ENCODE measurements around the gene RBBP8. TPM values are rescaled to one million over a fixed set of nuclear protein-coding genes. Genes with fewer than 3 reads are reported as not detected.

Gene RBBP8
- polyA plus RNA-seq, 1 donor from 2014 or later, result 19.5 TPM

- Histone ChIP-seq H3K79me2 (replicated peaks; ENCODE audit: insufficient read depth, low read length) (no peaks in the 10 kb centered on the region), H3K9me2 (ENCODE audit: insufficient read depth, low read length) (no peaks in the 10 kb centered on the region), H4K20me1 (ENCODE audit: insufficient read depth) (no peaks in the 10 kb centered on the region), H3K27me3 (ENCODE audit: insufficient read depth, low read depth, low read length) (no peaks in the 10 kb centered on the region), H3K9ac (ENCODE audit: low read length) (no peak overlapping the region), H3K36me3 (ENCODE audit: insufficient read depth, low read length) (no peaks in the 10 kb centered on the region), H3K4me2 (ENCODE audit: low read length) (no peak overlapping the region), H3K9me3 (ENCODE audit: low read length) (no peaks in the 10 kb centered on the region), H3K27ac (ENCODE audit: low read length) (no peak overlapping the region), H3F3A (ENCODE audit: insufficient read depth, low read length, poor library complexity, severe bottlenecking) (no peaks in the 10 kb centered on the region), H3K4me3 (ENCODE audit: low read length) (no peak overlapping the region), H2AFZ (ENCODE audit: low read depth, low read length) (no peak overlapping the region)
- TF ChIP-seq EP300 (conservative IDR thresholded peaks at IDR 0.05; ENCODE audit: poor library complexity, severe bottlenecking), result no peak
- no peak for TF ChIP-seq POLR2AphosphoS5 (IDR thresholded peaks at IDR 0.05)
- no peak for TF ChIP-seq EZH2 (IDR thresholded peaks at IDR 0.05; ENCODE audit: borderline replicate concordance, insufficient read depth, low read length, poor library complexity, severe bottlenecking)
- TF ChIP-seq RAD21 (conservative IDR thresholded peaks at IDR 0.05), result no peak
- no peak for TF ChIP-seq SMC3 (conservative IDR thresholded peaks at IDR 0.05; ENCODE audit: poor library complexity)
- no peak for TF ChIP-seq REST (IDR thresholded peaks at IDR 0.05; ENCODE audit: borderline replicate concordance)
- no peak for TF ChIP-seq MXI1 (conservative IDR thresholded peaks at IDR 0.05; ENCODE audit: poor library complexity, severe bottlenecking)
- TF ChIP-seq TAF1 (IDR thresholded peaks at IDR 0.05; ENCODE audit: low read depth), result no peak
- no peak for TF ChIP-seq CTCF (IDR thresholded peaks at IDR 0.05; ENCODE audit: poor library complexity, severe bottlenecking)
Measured at GRCh38 chr18:22913861-22914260, 19.3 kb upstream of the RBBP8 start.

GRCh38 chr18:22914633-22915032, 18.5 kb upstream of the RBBP8 start:
- Histone ChIP-seq H3K36me3 (ENCODE audit: insufficient read depth, low read length) (no peaks in the 10 kb centered on the region), H3K4me3 (ENCODE audit: low read length) (no peak overlapping the region), H3K9me3 (ENCODE audit: low read length) (no peaks in the 10 kb centered on the region), H3K9me2 (ENCODE audit: insufficient read depth, low read length) (no peaks in the 10 kb centered on the region), H3F3A (ENCODE audit: insufficient read depth, low read length, poor library complexity, severe bottlenecking) (no peaks in the 10 kb centered on the region), H3K79me2 (replicated peaks; ENCODE audit: insufficient read depth, low read length) (no peaks in the 10 kb centered on the region), H3K9ac (ENCODE audit: low read length) (no peak overlapping the region), H3K27me3 (ENCODE audit: insufficient read depth, low read depth, low read length) (no peaks in the 10 kb centered on the region), H3K4me2 (ENCODE audit: low read length) (no peak overlapping the region), H4K20me1 (ENCODE audit: insufficient read depth) (no peaks in the 10 kb centered on the region), H2AFZ (ENCODE audit: low read depth, low read length) (no peak overlapping the region), H3K27ac (ENCODE audit: low read length) (no peak overlapping the region)
- TF ChIP-seq TAF1 (IDR thresholded peaks at IDR 0.05; ENCODE audit: low read depth), result no peak
- no peak for TF ChIP-seq CTCF (IDR thresholded peaks at IDR 0.05; ENCODE audit: poor library complexity, severe bottlenecking)
- TF ChIP-seq RAD21 (conservative IDR thresholded peaks at IDR 0.05), result no peak
- no peak for TF ChIP-seq EZH2 (IDR thresholded peaks at IDR 0.05; ENCODE audit: borderline replicate concordance, insufficient read depth, low read length, poor library complexity, severe bottlenecking)
- no peak for TF ChIP-seq EP300 (conservative IDR thresholded peaks at IDR 0.05; ENCODE audit: poor library complexity, severe bottlenecking)
- TF ChIP-seq POLR2AphosphoS5 (IDR thresholded peaks at IDR 0.05), result no peak
- no peak for TF ChIP-seq REST (IDR thresholded peaks at IDR 0.05; ENCODE audit: borderline replicate concordance)
- TF ChIP-seq SMC3 (conservative IDR thresholded peaks at IDR 0.05; ENCODE audit: poor library complexity), result no peak
- TF ChIP-seq MXI1 (conservative IDR thresholded peaks at IDR 0.05; ENCODE audit: poor library complexity, severe bottlenecking), result no peak
